Daoy (cell line): ENCODE data around the gene KIAA0319L. TPM values are rescaled to one million over a fixed set of nuclear protein-coding genes. Genes with fewer than 3 reads are reported as not detected.

Source experiments
- DNase-seq: peaks from one replicate; pipeline ENCODE4 v3.0.0-alpha.2; 2015; ENCODE audit warnings: low read depth
- total RNA-seq: library from RNA; depleted of rRNA; stranded (reverse); fragments of >200 nt; shearing (Covaris generic); gene quantifications from 2 replicates; pipeline ENCODE4 v1.2.3, GENCODE V29; 2014

The KIAA0319L gene
- total RNA-seq, 1 experiment from 2014 or later = 16.1 TPM

- DNase-seq = no peak
These were observed 6.0 kb upstream of the KIAA0319L start for GRCh38 chr1:35563166-35563565.

- DNase-seq = no peak
These were observed 4.9 kb upstream of the KIAA0319L start for GRCh38 chr1:35561972-35562680.

GRCh38 chr1:35561297-35561971 is 4.2 kb upstream of the KIAA0319L start:
- DNase-seq = no peak

GRCh38 chr1:35560256-35561225 is 3.3 kb upstream of the KIAA0319L start:
- no peak for DNase-seq

- no peak for DNase-seq
These were observed 2.2 kb upstream of the KIAA0319L start for GRCh38 chr1:35559317-35559944.

GRCh38 chr1:35558374-35559316 is 1.4 kb upstream of the KIAA0319L start:
- no peak for DNase-seq

GRCh38 chr1:35557611-35558373 is 589 bp upstream of the KIAA0319L start, which contains the start of gene NCDN:
Gene NCDN (plus strand): TSS chr1:35557799. CDS start chr1:35558191, 392 bp downstream.
- peak; percentile 99 for DNase-seq

- DNase-seq = no peak
These were observed 602 bp downstream of the KIAA0319L start for GRCh38 chr1:35556484-35557117.

GRCh38 chr1:35555601-35556477 is 1.4 kb downstream of the KIAA0319L start:
- DNase-seq = peak; percentile 60

- no peak for DNase-seq
These were observed 2.0 kb downstream of the KIAA0319L start for GRCh38 chr1:35555212-35555584.

GRCh38 chr1:35554266-35555211 is 2.7 kb downstream of the KIAA0319L start:
- no peak for DNase-seq

- no peak for DNase-seq
These were observed 3.4 kb downstream of the KIAA0319L start for GRCh38 chr1:35553851-35554250.

- no peak for DNase-seq
These were observed 10.6 kb downstream of the KIAA0319L start for GRCh38 chr1:35546614-35547013.

GRCh38 chr1:35544976-35545375 is 12.2 kb downstream of the KIAA0319L start:
- DNase-seq = peak; percentile 49

GRCh38 chr1:35539824-35540261 is 17.4 kb downstream of the KIAA0319L start:
- DNase-seq = no peak

GRCh38 chr1:35539073-35539823 is 18.0 kb downstream of the KIAA0319L start:
- DNase-seq = no peak
